Esophagus (tissue), 2 donors: ENCODE results near the gene HSPBAP1. TPM values are rescaled to one million over a fixed set of nuclear protein-coding genes. Genes with fewer than 3 reads are reported as not detected.
"Not testable (repeated sequence)": the region's sequence is repeated elsewhere in the genome, so short reads cannot be mapped to it uniquely, and the experiment has no call there.

Experiments used
- H3K27ac ChIP-seq, 2 donors: one replicate each; pipeline ENCODE4 v1.5.1; 2013; ENCODE audit warnings: low read depth in 2 of 2, mild to moderate bottlenecking in 2 of 2, inconsistent platforms in 1 of 2, low read length in 1 of 2, moderate library complexity in 1 of 2
- H3K27me3 ChIP-seq, 2 donors: one replicate each; pipeline ENCODE4 v1.6.1; 2013; ENCODE audit warnings: low read length in 2 of 2, control low read depth in 1 of 2, mild to moderate bottlenecking in 1 of 2; ENCODE audit not compliant: insufficient read depth in 2 of 2, control insufficient read depth in 1 of 2
- H3K36me3 ChIP-seq, 2 donors: one replicate each; pipeline ENCODE4 v1.6.1; 2013; ENCODE audit warnings: low read length in 1 of 2; ENCODE audit not compliant: control insufficient read depth in 2 of 2, insufficient read depth in 2 of 2
- H3K4me1 ChIP-seq, 2 donors: one replicate each; pipeline ENCODE4 v1.6.1; 2013; ENCODE audit warnings: low read length in 1 of 2; ENCODE audit not compliant: control insufficient read depth in 2 of 2, insufficient read depth in 2 of 2
- H3K4me3 ChIP-seq, 2 donors: one replicate each; pipeline ENCODE4 v1.5.1; 2013; ENCODE audit warnings: low read length in 2 of 2, mild to moderate bottlenecking in 2 of 2, low read depth in 1 of 2, moderate library complexity in 1 of 2
- H3K9me3 ChIP-seq, 2 donors: one replicate each; pipeline ENCODE4 v1.6.1; 2013; ENCODE audit warnings: mild to moderate bottlenecking in 2 of 2, low read depth in 1 of 2, low read length in 1 of 2, moderate library complexity in 1 of 2; ENCODE audit not compliant: control insufficient read depth in 2 of 2, insufficient read depth in 1 of 2
- WGBS, 2 donors: extraction: QIAGEN DNeasy Blood & Tissue Kit; methylation state at CpG; one replicate each; pipeline ENCODE4 v1.1.7; 2013; 5-methylcytosine and 5-hydroxymethylcytosine counted together
- polyA plus RNA-seq, 2 donors: library from polyadenylated mRNA; stranded (reverse); fragments of 200-250 nt; gene quantifications; one replicate each; pipeline ENCODE4 v1.2.3, GENCODE V29; 2013
- donor health status: healthy with polysubstance abuse.
- donor health status: Bipolar disorder and iron deficiency.

The HSPBAP1 gene
- polyA plus RNA-seq, 2 donors = 4.2 to 7.5 TPM

- H3K4me1 ChIP-seq = no peaks in the 10 kb centered on the region
- no peaks in the 10 kb centered on the region for H3K27me3 ChIP-seq
- peaks cover 2% of the 10 kb centered on the region in 2 donors for H3K36me3 ChIP-seq
- no peaks in the 10 kb centered on the region for H3K9me3 ChIP-seq
- WGBS, 2 donors = 93% methylated on average over 5 of the region's 5 CpGs
- no peak overlapping the region for H3K27ac ChIP-seq
- no peak overlapping the region for H3K4me3 ChIP-seq
Measured at GRCh38 chr3:122770521-122771202, 23.0 kb downstream of the HSPBAP1 start.

- Histone ChIP-seq H3K27me3 (no peaks in the 10 kb centered on the region), H3K9me3 (no peaks in the 10 kb centered on the region), H3K4me3 (no peak overlapping the region), H3K27ac (no peak overlapping the region), H3K36me3 (no peaks in the 10 kb centered on the region), H3K4me1 (no peaks in the 10 kb centered on the region)
- WGBS, 2 donors = 82 to 95% methylated on average over 3 of the region's 3 CpGs
Measured at GRCh38 chr3:122767540-122768372, 25.9 kb downstream of the HSPBAP1 start.

DNA sequence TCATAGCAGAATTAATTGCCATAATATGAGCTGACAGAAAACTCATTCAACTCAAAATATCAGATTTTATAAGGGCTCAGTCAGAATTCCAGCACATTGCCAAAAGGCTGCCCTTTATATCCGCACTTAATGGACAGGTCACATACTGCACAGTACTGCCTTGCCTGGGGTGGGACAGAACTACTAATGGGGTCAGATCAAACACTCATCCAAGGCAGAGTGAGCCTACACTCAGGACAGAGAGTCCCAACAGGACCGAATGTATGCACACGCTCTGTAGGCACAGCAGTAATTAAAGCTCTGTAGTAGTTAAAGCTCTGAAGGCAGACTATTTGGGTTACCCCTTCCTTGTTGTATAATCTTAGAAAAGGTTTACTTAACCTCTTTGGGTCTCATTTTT, 27.2 kb downstream of the HSPBAP1 start:
- Histone ChIP-seq H3K27me3 (no peaks in the 10 kb centered on the region), H3K36me3 (no peaks in the 10 kb centered on the region), H3K4me1 (no peaks in the 10 kb centered on the region), H3K4me3 (no peak overlapping the region), H3K27ac (no peak overlapping the region), H3K9me3 (no peaks in the 10 kb centered on the region)
- WGBS, 2 donors = 97% methylated on average over 3 of the region's 3 CpGs

DNA sequence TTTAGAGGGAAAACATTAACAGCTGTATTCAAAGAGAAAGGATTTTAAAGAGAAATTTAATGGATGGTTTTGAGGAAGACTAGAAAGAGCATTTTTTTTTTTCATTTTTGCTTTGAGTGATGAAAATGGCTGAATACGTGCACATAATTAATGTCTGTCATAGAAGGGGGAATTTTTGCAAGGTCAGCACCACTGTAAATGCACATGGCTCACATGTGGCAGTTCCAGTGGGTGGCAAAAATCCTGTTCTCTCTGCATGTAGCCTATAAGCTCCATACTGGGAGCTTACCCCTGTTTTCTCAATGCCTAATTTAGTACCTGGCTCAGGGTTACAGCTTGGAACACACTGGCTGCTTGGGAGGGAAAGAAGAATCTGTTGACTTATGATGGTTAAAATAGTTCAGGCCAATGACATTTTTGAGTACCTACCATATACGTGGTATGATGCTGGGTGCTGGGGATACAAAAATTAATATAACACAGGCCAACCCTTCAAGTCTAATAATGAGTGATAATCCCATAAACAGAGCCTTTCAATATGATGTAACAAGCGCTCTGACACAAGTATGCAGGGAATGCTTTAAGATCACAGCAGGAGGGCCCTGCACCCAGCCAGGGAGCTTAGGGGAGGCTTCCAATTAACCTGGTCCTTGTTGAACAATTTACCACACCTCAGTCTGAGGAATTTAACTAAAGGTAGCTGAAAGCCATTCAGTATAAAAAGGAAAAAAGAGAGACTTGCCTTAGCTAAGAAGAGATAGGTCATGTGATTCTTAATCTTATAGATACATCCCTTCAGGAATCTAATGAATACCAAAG, 33.0 kb downstream of the HSPBAP1 start:
- H3K4me1 ChIP-seq = no peaks in the 10 kb centered on the region
- H3K36me3 ChIP-seq = peaks cover 0 to 3% of the 10 kb centered on the region in 2 donors
- H3K4me3 ChIP-seq = no peak overlapping the region
- WGBS, 2 donors = 81 to 85% methylated on average over 3 of the region's 3 CpGs
- H3K27me3 ChIP-seq = no peaks in the 10 kb centered on the region
- no peak overlapping the region for H3K27ac ChIP-seq
- no peaks in the 10 kb centered on the region for H3K9me3 ChIP-seq

DNA sequence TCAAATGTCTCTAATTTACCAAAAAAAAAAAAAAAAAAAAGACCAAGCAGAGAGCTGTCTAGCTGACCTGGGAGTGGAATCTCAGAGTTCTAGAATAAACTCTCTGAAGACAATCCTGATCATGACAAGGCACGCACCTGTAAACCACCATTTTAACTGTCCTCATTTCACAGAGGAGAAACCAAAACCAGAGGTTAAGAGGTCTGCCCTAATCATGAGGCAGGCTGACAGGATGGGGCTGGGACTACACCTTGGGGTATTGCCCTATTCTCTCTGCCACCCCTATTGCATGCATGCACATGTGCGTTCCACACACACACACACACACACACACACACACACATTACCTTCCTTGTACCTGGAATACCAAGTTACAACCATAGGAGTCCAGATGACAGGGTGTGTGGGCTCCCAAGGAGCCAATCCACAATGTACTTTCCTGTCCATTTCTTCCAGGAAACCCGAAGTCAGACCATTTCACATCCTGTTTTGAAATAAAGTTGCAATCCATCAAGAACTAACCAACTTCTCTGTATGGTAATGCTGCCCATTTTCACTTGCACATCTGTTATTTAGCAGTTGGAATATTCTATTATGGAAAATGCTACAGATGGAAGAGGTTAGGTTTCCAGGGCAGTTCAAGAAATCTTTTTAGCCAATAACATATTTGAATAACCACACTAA, 34.6 kb downstream of the HSPBAP1 start:
- Histone ChIP-seq H3K4me3 (no peak overlapping the region), H3K27me3 (no peaks in the 10 kb centered on the region), H3K27ac (peak overlapping the region in 1 of 2 donors; percentile 13), H3K4me1 (no peaks in the 10 kb centered on the region), H3K9me3 (no peaks in the 10 kb centered on the region), H3K36me3 (peaks cover 0 to 5% of the 10 kb centered on the region in 2 donors)
- 78 to 80% methylated on average over 3 of the region's 3 CpGs for WGBS, 2 donors

DNA sequence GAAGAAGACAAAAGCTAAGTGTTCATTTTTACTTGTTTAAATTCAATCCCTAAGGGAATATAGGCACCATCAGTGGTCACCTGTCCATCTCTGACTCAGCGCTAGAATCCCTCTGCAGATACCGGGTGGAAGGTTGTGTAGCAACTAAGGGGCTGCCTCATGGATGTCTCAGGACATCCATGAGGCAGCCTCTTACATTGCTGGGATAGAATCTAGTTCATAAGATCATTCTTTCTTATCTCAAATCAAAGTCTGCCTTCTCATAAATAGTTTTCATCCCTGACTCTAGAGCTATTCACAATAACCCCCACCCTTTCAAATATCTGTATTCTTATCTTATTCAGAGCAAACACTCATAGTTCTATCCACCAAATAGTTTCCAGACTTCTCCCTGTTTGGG, 38.1 kb downstream of the HSPBAP1 start:
- H3K36me3 ChIP-seq = peaks cover 0 to 5% of the 10 kb centered on the region in 2 donors
- no peaks in the 10 kb centered on the region for H3K27me3 ChIP-seq
- H3K9me3 ChIP-seq = no peaks in the 10 kb centered on the region
- WGBS, 2 donors = 93 to 94% methylated on average over 2 of the region's 2 CpGs
- no peak overlapping the region for H3K4me3 ChIP-seq
- H3K27ac ChIP-seq = no peak overlapping the region
- H3K4me1 ChIP-seq = no peaks in the 10 kb centered on the region

GRCh38 chr3:122754929-122755328, 38.7 kb downstream of the HSPBAP1 start:
- H3K36me3 ChIP-seq = peaks cover 0 to 5% of the 10 kb centered on the region in 2 donors
- H3K27ac ChIP-seq = no peak overlapping the region
- H3K4me1 ChIP-seq = no peaks in the 10 kb centered on the region
- no peaks in the 10 kb centered on the region for H3K9me3 ChIP-seq
- 81 to 82% methylated on average over 5 of the region's 5 CpGs for WGBS, 2 donors
- H3K4me3 ChIP-seq = no peak overlapping the region
- no peaks in the 10 kb centered on the region for H3K27me3 ChIP-seq

DNA sequence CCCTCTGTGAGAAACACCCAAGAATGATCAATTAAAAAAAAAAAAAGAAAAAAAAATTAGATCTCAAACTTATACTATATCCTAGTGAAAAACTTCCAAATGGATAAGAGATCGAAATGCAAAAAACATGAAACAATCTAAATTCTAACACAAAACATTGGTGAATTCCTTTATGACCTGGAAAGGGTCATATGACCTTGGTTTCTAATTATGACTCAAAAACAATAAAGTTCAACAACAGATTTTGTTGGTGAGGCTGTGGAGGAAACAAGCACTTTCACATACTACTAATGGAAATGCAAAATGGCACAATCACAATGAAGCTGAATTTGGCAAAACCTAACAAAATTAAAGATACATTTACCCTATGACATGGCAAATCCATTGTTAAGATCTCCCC, 45.3 kb downstream of the HSPBAP1 start:
- 93 to 95% methylated on average over 1 of the region's 1 CpG for WGBS, 2 donors
- no peaks in the 10 kb centered on the region for H3K36me3 ChIP-seq
- no peak overlapping the region for H3K4me3 ChIP-seq
- no peak overlapping the region for H3K27ac ChIP-seq
- no peaks in the 10 kb centered on the region for H3K9me3 ChIP-seq
- no peaks in the 10 kb centered on the region for H3K27me3 ChIP-seq
- no peaks in the 10 kb centered on the region for H3K4me1 ChIP-seq

DNA sequence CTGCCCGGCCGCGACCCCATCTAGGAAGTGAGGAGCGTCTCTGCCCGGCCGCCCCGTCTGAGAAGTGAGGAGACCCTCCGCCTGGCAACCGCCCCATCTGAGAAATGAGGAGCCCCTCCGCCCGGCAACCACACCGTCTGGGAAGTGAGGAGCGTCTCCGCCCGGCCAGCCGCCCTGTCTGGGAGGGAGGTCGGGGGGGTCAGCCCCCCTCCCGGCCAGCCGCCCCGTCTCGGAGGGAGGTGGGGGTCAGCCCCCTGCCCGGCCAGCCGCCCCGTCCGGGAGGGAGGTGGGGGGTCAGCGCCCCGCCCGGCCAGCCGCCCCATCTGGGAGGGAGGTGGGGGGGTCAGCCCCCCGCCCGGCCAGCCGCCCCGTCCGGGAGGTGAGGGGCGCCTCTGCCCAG, 46.3 kb downstream of the HSPBAP1 start:
- H3K27ac ChIP-seq, H3K4me1 ChIP-seq, H3K36me3 ChIP-seq, H3K4me3 ChIP-seq, H3K27me3 ChIP-seq, H3K9me3 ChIP-seq: not testable (repeated sequence)
- WGBS, 2 donors = 96 to 98% methylated on average over 19 to 29 of the region's 35 CpGs
